A549 (cell line): ENCODE results near the gene ZNF326. TPM values are rescaled to one million over a fixed set of nuclear protein-coding genes. Genes with fewer than 3 reads are reported as not detected.

Experiments used
- ATAC-seq, 2 experiments: fragments of 200-7000 bp in 1 of 2; fragments of >200 bp in 1 of 2; cut with Nextera tagmentation in 1 of 2; cut with Tn5 transposase in 1 of 2; 3 replicates each; pipeline versions ENCODE4 v1.8.0 to v1.9.1; 2018 to 2020; ENCODE audit warnings: mild to moderate bottlenecking in 1 of 2, moderate library complexity in 1 of 2
- CTCF ChIA-PET: fragments of 300-600 bp; sonication (Branson Sonifier 250); formaldehyde crosslinking; extraction: SDS; loops from one replicate; lab custom pipeline; 2021; ENCODE audit warnings: antibody characterized with exemption, inconsistent platforms; lab: Yijun Ruan, JAX
- POLR2A ChIA-PET: fragments of 350-600 bp; formaldehyde crosslinking; extraction: SDS; loops from one replicate; lab custom pipeline; 2021; ENCODE audit warnings: antibody characterized with exemption, inconsistent platforms; lab: Yijun Ruan, JAX
- DNase-seq, 2 experiments: peaks; one replicate each; pipeline versions ENCODE4 v3.0.0 to v3.0.0-alpha.2; 2011 to 2016; ENCODE audit warnings: low read depth in 1 of 2, low spot score in 1 of 2
- FAIRE-seq: peaks from 2 replicates; lab custom pipeline; 2011; peaks lifted over from hg19 to GRCh38; lab: Jason Lieb, UNC
- H3K27ac ChIP-seq, 2 experiments: fragments of >200 bp; sonication (Bioruptor Twin); formaldehyde crosslinking; 3 replicates each; pipeline ENCODE4 v1.5.1; 2016 to 2017
- H3K4me1 ChIP-seq: fragments of >200 bp; sonication (Bioruptor Twin); formaldehyde crosslinking; 3 replicates; pipeline ENCODE4 v1.6.1; 2016
- H3K4me2 ChIP-seq: fragments of >200 bp; sonication (Bioruptor Twin); formaldehyde crosslinking; 3 replicates; pipeline ENCODE4 v1.6.1; 2016
- H3K4me3 ChIP-seq: fragments of >200 bp; sonication (Bioruptor Twin); formaldehyde crosslinking; 3 replicates; pipeline ENCODE4 v1.5.1; 2016
- H3K9me3 ChIP-seq: fragments of >200 bp; sonication (Bioruptor Twin); formaldehyde crosslinking; 3 replicates; pipeline ENCODE4 v1.6.1; 2016
- ESRRA ChIP-seq: fragments of 150-350 bp; IDR thresholded peaks from 2 replicates; pipeline ENCODE4 v1.6.1; 2014; ENCODE audit warnings: mild to moderate bottlenecking, low read length, borderline replicate concordance
- GATA3 ChIP-seq: IDR thresholded peaks from 2 replicates; pipeline ENCODE4 v1.6.1; 2012; ENCODE audit warnings: borderline replicate concordance
- HOXA7 ChIP-seq: fragments of 250-450 bp; sonication (Bioruptor Pico); IDR thresholded peaks from 2 replicates; pipeline ENCODE4 v1.5.0; 2020; ENCODE audit warnings: mild to moderate bottlenecking, moderate library complexity
- HOXB13 ChIP-seq: fragments of 250-450 bp; sonication (Bioruptor Pico); IDR thresholded peaks from 2 replicates; pipeline ENCODE4 v1.5.0; 2020; ENCODE audit warnings: low read depth, mild to moderate bottlenecking, moderate library complexity
- HOXB5 ChIP-seq: fragments of 250-450 bp; sonication (Bioruptor Pico); IDR thresholded peaks from 2 replicates; pipeline ENCODE4 v1.5.0; 2020; ENCODE audit warnings: mild to moderate bottlenecking, moderate library complexity
- JUN ChIP-seq, 2 experiments: fragments of >200 bp; sonication (Bioruptor Twin); formaldehyde crosslinking; IDR thresholded peaks; 2 replicates in 1 of 2; 3 replicates in 1 of 2; pipeline ENCODE4 v1.6.1; 2016 to 2017
- KDM1A ChIP-seq: fragments of 200-600 bp; sonication (generic); IDR thresholded peaks from 2 replicates; pipeline ENCODE4 v1.6.1; 2016; ENCODE audit warnings: low read depth, mild to moderate bottlenecking
- MAFK ChIP-seq: fragments of 450-650 bp; IDR thresholded peaks from 2 replicates; pipeline ENCODE4 v1.6.1; 2014; ENCODE audit not compliant: partially characterized antibody
- SMC3 ChIP-seq: fragments of >200 bp; sonication (Bioruptor Twin); formaldehyde crosslinking; IDR thresholded peaks from 3 replicates; pipeline ENCODE4 v1.6.1; 2018; ENCODE audit warnings: inconsistent platforms
- SREBF2 ChIP-seq: fragments of 450-650 bp; IDR thresholded peaks from 2 replicates; pipeline ENCODE4 v1.6.1; 2014; ENCODE audit warnings: mild to moderate bottlenecking, moderate library complexity
- TFCP2L1 ChIP-seq: fragments of 250-450 bp; sonication (Bioruptor Pico); IDR thresholded peaks from 2 replicates; pipeline ENCODE4 v1.5.0; 2021; ENCODE audit warnings: mild to moderate bottlenecking
- TP53 ChIP-seq: fragments of 250-450 bp; sonication (Bioruptor Pico); IDR thresholded peaks from 2 replicates; pipeline ENCODE4 v1.5.0; 2021; ENCODE audit warnings: mild to moderate bottlenecking, moderate library complexity
- ZNF302 ChIP-seq: fragments of 250-450 bp; sonication (Bioruptor Pico); IDR thresholded peaks from 2 replicates; pipeline ENCODE4 v1.9.0; 2021; ENCODE audit warnings: inconsistent platforms, mild to moderate bottlenecking, moderate library complexity
- WGBS: methylation state at CpG from one replicate; pipeline ENCODE4 v1.1.6; 2017; ENCODE audit errors: missing lambda C conversion rate; 5-methylcytosine and 5-hydroxymethylcytosine counted together
- polyA plus RNA-seq, 4 experiments: library from polyadenylated mRNA; depleted of rRNA in 3 of 4; stranded (reverse); fragments of >200 nt; fragmentation: RNase III in 1 of 4; extraction: RNeasy Plus Mini Kit Qiagen cat#74134 plus additional on column Dnase treatment in 1 of 4; gene quantifications; 2 replicates in 3 of 4; 3 replicates in 1 of 4; pipeline ENCODE4 v1.2.3, GENCODE V29; 2011 to 2017
- small RNA-seq, 6 experiments: library from RNA; depleted of rRNA; stranded (forward); fragments of <200 nt; gene quantifications; one replicate each; pipeline ENCODE3, GENCODE V24; 2012
- TF ChIP-seq, protein P1 (sequence below): IDR thresholded peaks from 2 replicates; pipeline ENCODE4 v1.6.1; 2012; ENCODE audit warnings: low read depth, borderline replicate concordance
- TF ChIP-seq, protein P2 (sequence below): fragments of 150-350 bp; IDR thresholded peaks from 2 replicates; pipeline ENCODE4 v1.6.1; 2014; ENCODE audit warnings: low read depth, mild to moderate bottlenecking, low read length

The ZNF326 gene
- polyA plus RNA-seq, 2 of the 4 experiments (the other 2 are of a cell fraction): 32.3 to 47.8 TPM

- no peak overlapping the region for H3K27ac ChIP-seq
- no peak overlapping the region for H3K4me3 ChIP-seq
- ATAC-seq: no peak
- no peak overlapping the region for H3K4me2 ChIP-seq
- ChIA-PET POLR2A (no interaction called here), CTCF (no interaction called here)
- TF ChIP-seq, protein P1, sequence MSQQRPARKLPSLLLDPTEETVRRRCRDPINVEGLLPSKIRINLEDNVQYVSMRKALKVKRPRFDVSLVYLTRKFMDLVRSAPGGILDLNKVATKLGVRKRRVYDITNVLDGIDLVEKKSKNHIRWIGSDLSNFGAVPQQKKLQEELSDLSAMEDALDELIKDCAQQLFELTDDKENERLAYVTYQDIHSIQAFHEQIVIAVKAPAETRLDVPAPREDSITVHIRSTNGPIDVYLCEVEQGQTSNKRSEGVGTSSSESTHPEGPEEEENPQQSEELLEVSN: no peak
- no peak for TF ChIP-seq HOXB5 (CRISPR knock-in tag)
- no peak for TF ChIP-seq SMC3
- no peak for TF ChIP-seq TP53 (CRISPR knock-in tag)
- TF ChIP-seq HOXA7: no peak
- no peak for TF ChIP-seq KDM1A
- TF ChIP-seq, protein P2, sequence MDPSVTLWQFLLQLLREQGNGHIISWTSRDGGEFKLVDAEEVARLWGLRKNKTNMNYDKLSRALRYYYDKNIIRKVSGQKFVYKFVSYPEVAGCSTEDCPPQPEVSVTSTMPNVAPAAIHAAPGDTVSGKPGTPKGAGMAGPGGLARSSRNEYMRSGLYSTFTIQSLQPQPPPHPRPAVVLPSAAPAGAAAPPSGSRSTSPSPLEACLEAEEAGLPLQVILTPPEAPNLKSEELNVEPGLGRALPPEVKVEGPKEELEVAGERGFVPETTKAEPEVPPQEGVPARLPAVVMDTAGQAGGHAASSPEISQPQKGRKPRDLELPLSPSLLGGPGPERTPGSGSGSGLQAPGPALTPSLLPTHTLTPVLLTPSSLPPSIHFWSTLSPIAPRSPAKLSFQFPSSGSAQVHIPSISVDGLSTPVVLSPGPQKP: no peak
- TF ChIP-seq SREBF2: no peak
- no peak for TF ChIP-seq GATA3
- no peak for TF ChIP-seq TFCP2L1
- no peak for TF ChIP-seq JUN (IDR thresholded peaks at IDR 0.05)
- TF ChIP-seq HOXB13 (CRISPR knock-in tag): no peak
- no peak for TF ChIP-seq MAFK
- no peak for TF ChIP-seq ZNF302 (CRISPR knock-in tag)
- TF ChIP-seq ESRRA: no peak
- DNase-seq: no peak
- H3K4me1 ChIP-seq: no peaks in the 10 kb centered on the region
- 40% methylated on average over 7 of the region's 7 CpGs for WGBS
- no peak for FAIRE-seq
- H3K9me3 ChIP-seq: no peaks in the 10 kb centered on the region
These were observed 89.1 kb downstream of the ZNF326 start for GRCh38 chr1:90083995-90084394.

Small RNA genes within 50 kb of the gene (small RNA-seq; reads per million reads assigned to genes)
- gene RN7SKP272: 0 reads per million in 6 experiments

Other genes starting within 250 kb of the ZNF326 start
- 76.7 and 77.4 TPM in 2 replicates for gene LRRC8D, start 174.1 kb upstream of the ZNF326 start, polyA plus RNA-seq (2011; rRNA removed)
- 41.8 to 49.7 TPM (median 47.0 TPM) in 3 replicates for gene LRRC8D, start 174.1 kb upstream of the ZNF326 start, polyA plus RNA-seq (2017; fragmentation: RNase III; extraction: RNeasy Plus Mini Kit Qiagen cat#74134 plus additional on column Dnase treatment)